Stomach (tissue), 4 donors: ENCODE data around the gene UPK1A.

Experiments
- POLR2A ChIP-seq, 4 donors: fragments of 450-650 bp; IDR thresholded peaks; one replicate each; pipeline ENCODE4 v1.6.1; 2016; ENCODE audit warnings: antibody characterized with exemption in 4 of 4, control low read depth in 2 of 4, mild to moderate bottlenecking in 1 of 4, moderate library complexity in 1 of 4
- TF ChIP-seq, protein P1 (sequence below), 7 experiments: fragments of 450-650 bp in 4 of 7; fragments of 200-600 bp in 3 of 7; sonication (generic) in 3 of 7; IDR thresholded peaks; one replicate each; pipeline ENCODE4 v1.5.1; 2016 to 2019; ENCODE audit warnings: antibody characterized with exemption in 7 of 7, control low read depth in 2 of 7, mild to moderate bottlenecking in 1 of 7

DNA sequence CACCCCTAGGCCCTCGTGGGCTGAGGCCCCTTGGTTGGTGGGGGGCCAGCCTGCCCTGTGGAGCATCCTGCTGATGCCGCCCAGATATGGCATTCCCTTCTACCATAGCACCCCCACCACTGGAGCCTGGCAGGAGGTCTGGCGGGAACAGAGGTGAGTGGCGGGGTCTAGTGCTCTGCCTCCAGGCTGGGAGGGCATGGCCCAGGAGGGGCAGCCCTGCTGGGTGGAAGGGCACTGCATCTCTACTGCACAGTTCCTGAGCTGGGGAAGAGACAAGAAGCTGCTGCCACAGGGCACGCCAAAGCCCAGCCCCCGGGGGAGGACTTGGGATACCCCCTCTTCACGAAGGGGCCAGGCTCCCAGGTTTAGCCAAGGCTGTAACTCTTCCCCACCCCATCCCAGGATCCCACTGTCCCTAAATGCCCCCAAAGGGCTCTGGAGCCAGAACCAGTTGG, 49.1 kb downstream of the UPK1A start:
- no peak for TF ChIP-seq POLR2A (IDR thresholded peaks at IDR 0.05)
- TF ChIP-seq, protein P1, sequence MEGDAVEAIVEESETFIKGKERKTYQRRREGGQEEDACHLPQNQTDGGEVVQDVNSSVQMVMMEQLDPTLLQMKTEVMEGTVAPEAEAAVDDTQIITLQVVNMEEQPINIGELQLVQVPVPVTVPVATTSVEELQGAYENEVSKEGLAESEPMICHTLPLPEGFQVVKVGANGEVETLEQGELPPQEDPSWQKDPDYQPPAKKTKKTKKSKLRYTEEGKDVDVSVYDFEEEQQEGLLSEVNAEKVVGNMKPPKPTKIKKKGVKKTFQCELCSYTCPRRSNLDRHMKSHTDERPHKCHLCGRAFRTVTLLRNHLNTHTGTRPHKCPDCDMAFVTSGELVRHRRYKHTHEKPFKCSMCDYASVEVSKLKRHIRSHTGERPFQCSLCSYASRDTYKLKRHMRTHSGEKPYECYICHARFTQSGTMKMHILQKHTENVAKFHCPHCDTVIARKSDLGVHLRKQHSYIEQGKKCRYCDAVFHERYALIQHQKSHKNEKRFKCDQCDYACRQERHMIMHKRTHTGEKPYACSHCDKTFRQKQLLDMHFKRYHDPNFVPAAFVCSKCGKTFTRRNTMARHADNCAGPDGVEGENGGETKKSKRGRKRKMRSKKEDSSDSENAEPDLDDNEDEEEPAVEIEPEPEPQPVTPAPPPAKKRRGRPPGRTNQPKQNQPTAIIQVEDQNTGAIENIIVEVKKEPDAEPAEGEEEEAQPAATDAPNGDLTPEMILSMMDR (IDR thresholded peaks at IDR 0.05): no peak
